Kidney (tissue), 14 donors: ENCODE data around the gene IL17C. TPM values are rescaled to one million over a fixed set of nuclear protein-coding genes. Genes with fewer than 3 reads are reported as not detected.
A peak's percentile ranks its signal among the peaks of the same experiment; 100 is the strongest.

Experiments used
- DNase-seq, 5 donors: peaks; one replicate each; pipeline ENCODE4 v3.0.0-alpha.2; 2013 to 2020
- FAIRE-seq: peaks from 2 replicates; lab custom pipeline; 2012; peaks lifted over from hg19 to GRCh38; lab: Jason Lieb, UNC
- H3K27ac ChIP-seq, 2 donors: one replicate each; pipeline ENCODE4 v1.7.0; 2013; ENCODE audit warnings: low read depth in 2 of 2, low read length in 2 of 2, inconsistent platforms in 1 of 2
- H3K27me3 ChIP-seq: one replicate; pipeline ENCODE4 v1.7.1; 2013; ENCODE audit warnings: low read length, inconsistent platforms; ENCODE audit not compliant: control insufficient read depth, insufficient read depth
- H3K36me3 ChIP-seq, 3 donors: one replicate each; pipeline versions ENCODE4 v1.7.0 to v1.7.1; 2013; ENCODE audit warnings: low read length in 3 of 3, control low read depth in 1 of 3, inconsistent platforms in 1 of 3; ENCODE audit not compliant: insufficient read depth in 3 of 3, control insufficient read depth in 2 of 3
- H3K4me1 ChIP-seq, 3 donors: one replicate each; pipeline versions ENCODE4 v1.7.0 to v1.7.1; 2013; ENCODE audit warnings: low read length in 3 of 3, inconsistent platforms in 1 of 3, low read depth in 1 of 3; ENCODE audit not compliant: control insufficient read depth in 2 of 3, insufficient read depth in 2 of 3
- H3K4me3 ChIP-seq, 3 donors: one replicate each; pipeline versions ENCODE4 v1.7.0 to v1.8.1; 2013; ENCODE audit warnings: low read length in 3 of 3, control low read depth in 1 of 3, inconsistent platforms in 1 of 3
- H3K9ac ChIP-seq, 3 donors: one replicate each; pipeline versions ENCODE4 v1.7.0 to v1.7.1; 2013; ENCODE audit warnings: low read length in 3 of 3, control low read depth in 1 of 3, inconsistent platforms in 1 of 3
- H3K9me3 ChIP-seq, 3 donors: one replicate each; pipeline versions ENCODE4 v1.7.0 to v1.7.1; 2013; ENCODE audit warnings: low read length in 3 of 3, control low read depth in 1 of 3, inconsistent platforms in 1 of 3; ENCODE audit not compliant: control insufficient read depth in 2 of 3, insufficient read depth in 1 of 3
- CTCF ChIP-seq: IDR thresholded peaks from 3 replicates; pipeline ENCODE4 v1.5.1; 2012; ENCODE audit warnings: mild to moderate bottlenecking, moderate library complexity, borderline replicate concordance; ENCODE audit not compliant: insufficient read depth; ENCODE audit errors: extremely low read depth
- intact Hi-C: fragments of 100-400 bp; cut with DNase I; formaldehyde crosslinking; loops from one replicate; pipeline ENCODE4 v1.11.1; 2022
- polyA plus RNA-seq: library from polyadenylated mRNA; stranded (reverse); fragments of 350-450 nt; fragmentation: Illumina TruSeq; extraction: RNeasy Lipid Tissue Mini Kit (QIAGEN cat#74804); gene quantifications from one replicate; pipeline ENCODE4 v1.2.3, GENCODE V29; 2014; ENCODE audit warnings: low read depth, low replicate concordance; ENCODE audit not compliant: insufficient read depth
- total RNA-seq: library from RNA; stranded (reverse); fragmentation: NEBNext Ultra II Directional; extraction: Animal tissue kit (Norgen Biotek cat#: 25700); gene quantifications from one replicate; pipeline ENCODE4 v1.2.1, GENCODE V29; 2021
- donor health status: control.
- donor health status: control.
- donor health status: control.
- donor health status: control.
- donor health status: control.
- donor health status: DM: yes; HTN: yes; CAD: no.
- donor health status: Normal renal cell carcinoma (clear cell type).

Gene IL17C
- total and polyA plus RNA-seq, 2 donors from 2014 or later: not detected

DNA sequence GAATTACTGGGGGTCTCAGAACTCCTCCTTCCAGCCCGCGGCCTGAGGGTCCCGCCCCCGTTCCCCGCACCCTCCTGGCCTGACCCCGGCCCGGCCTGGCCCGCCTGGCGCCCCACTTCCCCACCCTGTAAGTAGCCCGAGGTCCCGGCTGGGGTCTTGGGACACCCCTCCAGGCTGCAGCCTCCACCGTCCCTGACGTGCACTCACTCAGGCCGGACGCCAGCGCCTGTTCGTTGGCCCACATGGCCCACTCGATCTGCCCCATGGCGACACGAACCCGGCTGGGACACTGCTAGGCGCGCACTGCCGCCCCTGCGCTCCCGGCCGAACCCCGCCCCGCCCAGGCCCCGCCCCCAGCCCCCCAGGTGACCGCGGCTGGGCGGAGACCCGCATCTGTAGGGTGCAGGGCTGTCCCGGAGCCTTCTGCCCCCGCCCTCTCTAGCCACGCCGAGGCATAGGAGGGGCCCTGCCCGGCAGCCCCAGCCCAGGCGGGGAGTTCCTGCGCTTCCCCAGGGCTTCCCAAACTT lies 12.4 kb downstream of the IL17C start, which contains the start of gene CYBA:
Gene CYBA, minus strand, starts transcription at position 305 of the 527 bp plus-strand sequence. Its CDS starts 40 bp downstream, at position 265.
- Histone ChIP-seq H3K4me3 (peak within 1 kb of the TSS; percentile 39 to 73 (median 53)), H3K9ac (peak within 1 kb of the TSS; percentile 11 to 78 (median 55)), H3K27ac (peak within 1 kb of the TSS; percentile 67 to 70), H3K9me3 (no peaks in the 10 kb centered on the region), H3K4me1 (peaks cover 0 to 12% (median 3%) of the 10 kb centered on the region in 3 donors), H3K27me3 (no peaks in the 10 kb centered on the region), H3K36me3 (peaks cover 0 to 3% (median 0%) of the 10 kb centered on the region in 3 donors)
- TF ChIP-seq CTCF: no peak
- intact Hi-C loops: no loop called here
- FAIRE-seq (no peak), DNase-seq (peak; percentile 63 to 95 (median 80))

DNA sequence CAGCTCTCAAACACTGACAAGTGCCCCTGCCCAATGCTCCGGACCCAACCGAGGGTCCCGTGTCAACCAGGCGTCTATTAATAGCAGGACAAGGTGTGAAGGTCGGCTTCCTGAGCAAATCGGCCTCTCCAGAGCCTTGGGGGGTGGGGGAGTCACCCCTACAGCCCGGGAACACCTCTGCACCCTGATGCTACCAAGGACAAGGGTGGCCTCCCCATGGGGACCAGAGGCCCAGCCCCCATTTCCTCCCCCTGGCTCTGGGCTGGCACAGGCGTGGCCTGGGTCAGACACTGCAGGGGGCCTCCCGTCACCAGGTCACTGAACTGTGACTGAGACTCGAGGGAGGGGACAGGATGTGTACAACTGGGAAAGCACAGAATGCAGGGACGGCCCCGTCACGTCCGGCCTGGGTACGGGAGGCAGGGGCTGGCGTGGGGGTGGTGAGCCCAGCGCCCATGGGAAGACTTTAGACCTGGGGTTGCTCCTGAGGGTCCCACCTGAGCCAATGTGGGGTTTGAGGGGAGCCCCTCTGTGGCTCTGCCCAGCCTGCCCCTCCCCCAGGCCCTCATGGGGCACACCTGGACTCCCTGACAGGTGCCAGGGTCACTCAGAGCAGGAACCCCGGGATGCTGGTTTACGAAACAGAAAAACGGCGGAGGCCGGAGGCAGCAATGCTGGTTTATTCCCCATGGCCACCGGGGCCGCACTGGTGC lies 13.1 kb downstream of the IL17C start:
- Histone ChIP-seq H3K27ac (peak overlapping the region; percentile 63 to 70), H3K4me3 (peak overlapping the region; percentile 39 to 73 (median 39)), H3K9me3 (no peaks in the 10 kb centered on the region), H3K36me3 (peaks cover 0 to 3% (median 0%) of the 10 kb centered on the region in 3 donors), H3K4me1 (peaks cover 0 to 12% (median 3%) of the 10 kb centered on the region in 3 donors), H3K9ac (peak overlapping the region in 2 of 3 donors; percentile 11 to 78), H3K27me3 (no peaks in the 10 kb centered on the region)
- TF ChIP-seq CTCF: no peak
- DNase-seq (peak; percentile 91 to 96 (median 93)), FAIRE-seq (no peak)
- intact Hi-C loops: no loop called here

DNA sequence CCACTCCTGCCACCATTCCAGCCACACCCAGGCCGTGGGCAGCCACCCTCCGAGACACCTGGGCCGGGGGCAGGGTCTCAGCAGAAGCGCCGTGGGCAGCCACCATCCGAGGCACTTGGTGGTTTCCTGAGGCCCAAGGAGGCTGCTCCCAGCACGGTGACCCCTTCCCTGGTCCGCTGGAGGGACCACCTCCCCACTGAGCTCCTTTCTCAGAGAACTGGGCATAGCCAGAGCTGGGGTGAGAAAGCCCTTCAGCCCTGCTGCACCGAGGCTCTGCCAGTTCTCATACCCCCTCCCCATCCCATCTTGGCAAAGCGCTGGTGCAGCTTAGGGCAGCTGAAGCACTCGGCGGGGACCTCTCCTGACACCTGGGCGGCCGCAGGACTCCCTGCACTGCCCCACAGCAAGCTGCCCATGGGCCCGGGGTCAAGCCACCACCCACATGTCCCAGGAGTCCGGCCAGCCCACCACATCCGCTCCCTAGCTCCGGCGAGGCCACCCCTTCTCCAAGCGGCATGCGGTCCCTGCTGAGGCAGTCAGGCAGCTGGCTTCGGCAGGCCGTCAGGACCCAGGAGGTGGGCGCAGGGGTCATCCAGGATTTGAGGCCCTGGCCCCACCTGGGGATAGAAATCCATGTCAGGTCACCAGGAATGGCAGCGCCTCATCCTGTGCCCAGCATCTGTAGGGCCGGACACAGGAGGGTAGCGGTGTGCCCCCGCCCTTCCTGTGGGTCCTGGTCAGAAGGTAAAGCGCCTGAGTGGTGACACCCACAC lies 13.8 kb downstream of the IL17C start:
- Histone ChIP-seq H3K9me3 (no peaks in the 10 kb centered on the region), H3K27me3 (no peaks in the 10 kb centered on the region), H3K4me1 (peaks cover 0 to 12% (median 3%) of the 10 kb centered on the region in 3 donors), H3K36me3 (peaks cover 0 to 3% (median 0%) of the 10 kb centered on the region in 3 donors), H3K27ac (peak overlapping the region; percentile 62 to 63), H3K4me3 (no peak overlapping the region), H3K9ac (no peak overlapping the region)
- DNase-seq (peak in 1 of 5 donors; percentile 83), FAIRE-seq (no peak)
- TF ChIP-seq CTCF: no peak
- intact Hi-C loops: no loop called here
